Hypothalamus (tissue), 51 donors: ENCODE measurements around the gene GDPD1.
A peak's percentile ranks its signal among the peaks of the same experiment; 100 is the strongest.
"Not testable (repeated sequence)": the region's sequence is repeated elsewhere in the genome, so short reads cannot be mapped to it uniquely, and the experiment has no call there.

Experiments
- DNase-seq, 51 donors: peaks; one replicate each; lab custom pipeline; 2025; lab: John Stamatoyannopoulos, UW

The GDPD1 gene

DNA sequence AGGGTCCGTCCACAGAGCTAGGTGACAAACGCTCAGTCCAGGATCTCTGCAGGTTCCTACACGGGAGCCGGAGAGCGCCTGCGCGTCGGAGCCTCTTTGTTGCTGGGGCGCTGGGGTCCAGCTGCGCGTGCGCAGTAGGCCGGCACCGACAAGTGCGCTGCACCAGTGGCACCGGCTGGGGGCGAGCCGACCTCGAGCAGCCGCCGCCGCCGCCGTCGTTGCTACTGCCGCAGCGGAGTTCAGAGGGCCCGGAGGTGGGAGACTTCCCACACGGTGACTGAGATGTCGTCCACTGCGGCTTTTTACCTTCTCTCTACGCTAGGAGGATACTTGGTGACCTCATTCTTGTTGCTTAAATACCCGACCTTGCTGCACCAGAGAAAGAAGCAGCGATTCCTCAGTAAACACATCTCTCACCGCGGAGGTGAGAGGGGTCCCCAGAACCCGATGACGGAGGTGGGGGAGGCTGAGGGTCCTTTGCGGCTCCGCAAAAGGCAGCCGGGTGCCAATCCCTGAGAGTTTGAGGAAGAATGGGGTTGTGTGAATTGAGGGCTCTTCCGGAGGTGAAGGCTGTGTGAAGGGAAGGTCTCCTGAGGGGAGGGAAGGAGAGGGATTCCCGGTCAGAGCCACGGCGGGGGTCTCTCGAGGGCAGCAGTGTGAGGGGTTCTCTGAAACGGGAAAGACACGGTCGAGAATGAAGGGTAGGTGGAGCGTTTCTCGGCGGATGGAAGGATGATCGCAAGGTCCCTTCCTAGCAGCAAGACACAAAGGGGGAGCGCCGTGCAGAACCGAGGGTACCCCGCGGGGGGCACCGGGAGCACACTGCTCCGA lies at the start of gene GDPD1:
Gene GDPD1 (plus strand): TSS at position 184 of the 831 bp plus-strand sequence. CDS start 99 bp downstream, at position 283.
- DNase-seq: peak; percentile 68 to 98 (median 91)

DNA sequence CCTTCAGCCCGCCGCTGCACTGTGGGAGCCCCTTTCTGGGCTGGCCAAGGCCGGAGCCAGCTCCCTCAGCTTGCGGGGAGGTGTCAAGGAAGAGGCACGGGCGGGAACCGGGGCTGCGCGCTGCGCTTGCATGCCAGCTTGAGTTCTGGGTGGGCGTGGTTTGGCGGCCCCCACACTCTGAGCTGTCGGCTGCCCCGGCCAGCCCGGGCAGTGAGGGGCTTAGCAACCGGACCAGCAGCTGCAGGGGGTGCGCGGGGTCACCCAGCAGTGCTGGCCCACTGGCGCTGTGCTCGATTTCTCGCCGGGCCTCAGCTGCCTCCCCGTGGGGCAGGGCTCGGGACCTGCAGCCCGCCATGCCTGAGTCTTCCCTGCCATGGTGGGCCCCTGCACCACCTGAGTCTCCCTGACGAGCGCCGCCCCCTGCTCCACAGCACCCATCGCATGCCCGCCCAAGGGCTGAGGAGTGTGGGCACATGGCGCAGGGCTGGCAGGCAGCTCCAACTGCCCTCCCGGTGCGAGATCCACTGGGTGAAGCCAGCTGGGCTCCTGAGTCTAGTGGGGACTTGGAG lies 47.8 kb upstream of the GDPD1 start:
- no peak for DNase-seq

DNA sequence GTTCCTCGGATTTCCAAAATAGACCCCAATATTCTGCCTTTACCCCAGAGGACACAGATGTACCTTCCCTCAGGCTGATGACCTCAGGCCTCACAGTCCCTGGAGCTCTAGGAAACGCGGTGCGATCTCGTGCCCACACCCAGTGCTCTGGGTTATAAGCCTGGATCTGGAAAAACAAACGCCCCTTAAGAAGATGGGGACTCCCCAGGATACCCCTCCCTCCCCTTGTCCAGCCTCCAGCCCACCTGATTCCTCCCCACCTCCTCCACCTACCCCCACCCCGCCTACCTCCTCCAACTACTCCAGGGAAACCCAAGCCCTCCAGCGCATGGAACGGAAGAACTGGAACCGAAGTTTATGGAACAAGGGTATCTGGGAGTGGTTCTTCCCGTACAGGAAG lies 45.6 kb upstream of the GDPD1 start:
- DNase-seq: no peak

DNA sequence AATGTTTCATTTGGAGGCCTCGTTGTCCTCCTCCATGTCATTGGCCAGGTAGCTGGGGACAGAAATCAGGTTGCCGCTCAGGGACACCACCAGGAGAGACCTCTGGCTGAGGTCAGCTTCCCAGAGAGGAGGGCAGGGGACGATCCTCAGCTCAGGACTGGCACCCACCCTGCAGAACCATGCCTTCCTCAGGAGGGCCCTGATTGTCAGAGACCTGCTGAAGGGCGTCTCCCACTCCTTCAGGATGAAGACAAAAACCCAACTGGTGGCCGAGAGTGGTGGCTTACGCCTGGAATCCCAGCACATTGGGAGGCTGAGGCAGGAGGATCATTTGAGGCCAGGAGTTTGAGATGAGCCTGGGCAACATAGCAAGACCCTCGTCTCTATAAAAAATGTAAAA lies 45.2 kb upstream of the GDPD1 start:
- no peak for DNase-seq

DNA sequence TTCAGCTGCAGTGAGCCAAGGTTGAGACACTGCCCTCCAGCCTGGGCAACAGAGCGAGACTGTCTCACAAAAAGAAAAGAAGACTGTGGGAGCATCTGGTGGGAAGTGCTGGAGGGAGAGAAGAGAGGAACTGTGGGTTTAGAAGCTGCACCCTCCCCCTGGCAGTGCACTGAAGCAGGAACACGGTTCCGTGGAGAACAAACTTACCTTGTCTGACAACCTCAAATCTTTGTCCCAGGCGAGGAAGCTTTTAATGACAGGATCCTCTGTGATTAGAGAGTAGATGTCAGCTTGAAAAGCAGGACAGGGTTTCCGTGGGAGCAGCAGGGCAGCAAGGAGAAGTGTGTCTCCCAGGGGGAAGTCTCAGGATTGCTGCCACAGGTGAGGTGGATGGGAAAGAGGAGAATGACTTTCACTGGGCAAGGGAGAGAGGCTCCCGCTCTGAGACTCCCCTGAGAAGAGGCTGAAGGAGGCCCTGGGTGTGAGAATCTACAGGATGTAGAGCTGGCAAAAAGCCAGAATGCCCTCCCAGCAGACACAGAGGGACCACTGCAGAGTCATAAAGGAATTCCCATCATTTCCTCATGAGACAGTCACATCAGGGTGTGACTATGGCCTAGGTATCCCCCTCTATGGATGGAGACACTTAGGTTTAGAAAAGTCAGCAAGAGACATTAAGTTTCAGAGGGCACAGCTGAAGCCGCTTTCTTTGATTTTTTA lies 41.9 kb upstream of the GDPD1 start:
- no peak for DNase-seq

DNA sequence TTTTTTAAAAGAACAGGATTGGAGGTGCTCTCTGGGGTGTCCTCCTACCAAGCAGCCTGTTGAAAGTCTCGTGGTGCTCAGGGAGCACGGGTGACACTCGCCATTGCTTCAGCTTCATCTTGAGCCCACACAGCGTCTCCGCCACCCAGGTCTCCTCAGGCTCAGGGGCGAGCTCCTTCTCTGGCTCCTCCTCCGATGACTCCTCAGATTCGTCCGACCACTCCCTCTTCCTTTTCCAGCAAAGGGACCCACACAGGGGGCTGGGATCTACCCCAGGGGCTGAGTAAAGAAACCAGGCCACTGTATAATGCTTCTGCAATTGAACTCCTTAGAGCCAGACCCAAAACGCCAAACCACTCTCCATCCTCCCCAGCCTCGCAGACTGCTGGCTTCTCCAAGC lies 40.7 kb upstream of the GDPD1 start:
- not testable (repeated sequence) for DNase-seq

DNA sequence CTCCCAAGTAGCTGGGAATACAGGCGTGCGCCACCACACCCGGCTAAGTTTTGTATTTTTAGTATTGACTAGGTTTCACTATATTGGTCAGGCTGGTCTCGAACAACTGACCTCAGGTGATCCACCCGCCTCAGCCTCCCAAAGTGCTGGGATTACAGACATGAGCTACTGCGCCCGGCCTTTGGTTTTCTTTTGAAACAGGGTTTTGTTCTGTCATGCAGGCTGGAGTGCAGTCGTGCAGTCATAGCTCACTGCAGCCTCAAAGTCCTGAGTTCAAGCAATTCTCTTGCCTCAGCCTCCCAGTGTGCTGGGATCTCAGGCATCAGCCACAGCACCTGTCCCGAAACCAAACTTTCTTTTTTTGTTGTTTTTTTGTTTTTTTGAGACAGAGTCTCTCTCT lies 39.7 kb upstream of the GDPD1 start:
- no peak for DNase-seq

DNA sequence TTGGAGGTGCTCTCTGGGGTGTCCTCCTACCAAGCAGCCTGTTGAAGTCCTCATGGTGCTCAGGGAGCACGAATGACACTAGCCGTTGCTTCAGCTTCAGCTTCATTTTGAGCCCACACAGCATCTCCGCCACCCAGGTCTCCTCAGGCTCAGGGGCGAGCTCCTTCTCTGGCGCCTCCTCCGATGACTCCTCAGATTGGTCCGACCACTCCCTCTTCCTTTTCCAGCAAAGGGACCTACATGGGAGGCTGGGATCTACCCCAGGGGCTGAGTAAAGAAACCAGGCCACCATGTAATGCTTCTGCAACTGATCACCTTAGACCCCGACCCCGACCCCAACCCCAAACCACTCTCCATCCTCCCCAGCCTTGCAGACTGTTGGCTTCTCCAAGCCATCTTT lies 38.8 kb upstream of the GDPD1 start:
- no peak for DNase-seq

DNA sequence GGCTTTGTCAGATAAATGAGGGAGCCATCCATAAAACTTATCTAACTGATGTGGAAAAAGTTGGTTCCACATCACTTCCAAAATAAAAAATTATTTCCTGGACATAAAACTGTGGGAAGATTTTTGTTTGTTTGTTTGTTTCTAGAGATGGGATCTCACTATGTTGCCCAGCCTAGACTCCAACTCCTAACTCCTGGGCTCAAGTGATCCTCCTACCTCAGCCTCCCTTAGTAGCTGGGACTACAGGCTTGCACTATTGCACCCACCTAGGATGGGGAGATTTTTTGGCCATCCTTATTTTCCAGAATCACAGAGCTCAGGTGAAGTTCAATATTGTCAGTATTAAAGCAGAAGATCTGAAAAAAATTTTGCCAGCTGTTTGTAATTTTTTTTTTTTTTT lies 34.3 kb upstream of the GDPD1 start:
- DNase-seq: no peak

DNA sequence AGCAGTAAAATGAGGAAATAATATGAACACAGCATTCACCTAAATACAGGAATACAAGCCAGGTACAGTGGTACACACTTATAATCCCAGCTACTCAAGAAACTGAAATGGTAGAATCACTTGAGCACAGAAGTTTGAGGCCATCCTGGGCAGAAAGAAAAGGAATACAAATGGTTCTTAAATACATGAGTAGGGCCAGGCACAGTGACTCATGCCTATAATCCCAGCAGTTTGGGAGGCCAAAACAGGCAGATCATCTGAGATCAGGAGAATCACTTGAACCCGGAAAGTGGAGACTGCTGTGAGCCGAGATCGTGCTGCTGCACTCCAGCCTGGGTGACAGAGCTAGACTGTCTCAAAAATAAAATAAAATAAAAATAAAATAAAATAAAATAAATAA lies 33.5 kb upstream of the GDPD1 start:
- DNase-seq: no peak

DNA sequence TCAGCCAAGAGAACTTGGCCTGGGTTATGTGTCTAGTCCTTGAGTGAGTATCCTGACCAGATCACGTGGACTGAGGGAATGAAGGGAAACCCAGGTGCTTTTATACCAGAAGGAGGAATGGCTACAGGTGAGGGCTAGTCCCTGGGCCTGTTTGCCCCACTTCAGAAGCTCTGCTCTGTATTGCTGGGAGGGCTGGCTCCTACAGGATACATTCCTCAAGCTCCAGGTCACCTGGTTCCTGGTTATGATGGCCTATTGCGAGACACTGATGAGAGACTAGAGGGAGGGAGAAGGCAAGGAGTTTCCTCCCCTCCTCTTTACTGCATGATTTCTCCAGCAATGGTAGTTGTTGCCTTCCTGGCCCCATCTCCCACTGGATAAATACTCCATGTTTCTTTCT lies 29.5 kb upstream of the GDPD1 start:
- DNase-seq: no peak

DNA sequence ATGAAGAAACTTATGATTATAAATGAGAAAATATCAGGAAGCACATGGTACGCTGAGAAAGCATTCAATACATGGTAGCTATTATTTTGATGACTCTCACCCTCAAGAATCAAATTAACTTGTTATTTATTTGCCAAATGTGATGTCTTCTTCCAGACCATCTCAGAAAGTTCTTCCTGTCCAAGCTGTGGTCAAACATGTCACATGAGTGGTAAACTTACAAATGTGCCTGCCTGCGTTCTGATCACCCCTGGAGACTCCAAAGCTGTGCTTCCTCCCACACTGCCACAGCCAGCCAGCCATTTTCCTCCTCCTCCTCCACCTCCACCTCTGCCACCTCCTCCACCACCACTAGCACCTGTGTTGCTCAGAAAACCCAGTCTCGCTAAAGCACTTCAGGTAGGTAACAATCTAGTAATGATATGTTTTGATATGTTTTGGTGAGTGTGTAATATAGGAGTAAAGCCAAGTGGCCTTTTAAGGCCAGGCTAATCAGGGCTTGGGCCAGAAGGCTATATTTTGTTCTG lies 26.9 kb upstream of the GDPD1 start:
- no peak for DNase-seq

DNA sequence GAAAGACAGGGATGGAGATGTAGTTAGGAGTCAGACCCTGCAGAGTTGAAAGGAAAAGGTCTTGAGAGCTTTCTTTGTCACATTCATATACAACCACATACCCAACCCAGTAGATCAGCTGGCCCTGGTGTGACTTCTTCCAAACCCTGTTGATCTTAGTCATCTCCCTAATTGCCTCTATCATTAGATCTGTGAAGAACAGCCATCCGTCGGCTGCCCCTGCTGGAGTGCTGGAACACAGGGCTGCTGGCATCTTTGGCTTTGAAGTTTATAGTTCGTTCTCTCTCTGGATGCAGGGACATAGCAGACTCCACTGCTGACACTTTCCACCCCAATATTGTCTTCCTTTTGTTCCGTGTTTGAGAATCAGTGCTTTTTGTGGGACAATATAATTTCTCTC lies 20.9 kb upstream of the GDPD1 start:
- no peak for DNase-seq

DNA sequence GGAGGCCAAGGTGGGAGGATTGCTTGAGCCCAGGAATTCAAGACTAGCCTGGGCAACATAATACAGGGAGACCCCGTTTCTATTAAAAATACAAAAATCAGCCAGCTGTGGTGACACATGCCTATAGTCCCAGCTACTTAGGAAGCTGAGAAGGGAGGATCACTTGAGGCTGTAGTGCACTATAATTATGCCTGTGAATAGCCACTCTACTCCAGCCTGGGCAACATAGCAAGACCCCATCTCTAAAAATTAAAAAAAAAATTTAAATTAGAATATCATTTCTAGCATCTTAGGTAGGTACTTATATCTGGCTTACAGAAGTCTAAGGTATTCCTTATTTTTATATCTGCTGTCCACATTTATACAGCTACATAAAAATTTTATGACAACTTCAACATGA lies 18.0 kb upstream of the GDPD1 start:
- no peak for DNase-seq

DNA sequence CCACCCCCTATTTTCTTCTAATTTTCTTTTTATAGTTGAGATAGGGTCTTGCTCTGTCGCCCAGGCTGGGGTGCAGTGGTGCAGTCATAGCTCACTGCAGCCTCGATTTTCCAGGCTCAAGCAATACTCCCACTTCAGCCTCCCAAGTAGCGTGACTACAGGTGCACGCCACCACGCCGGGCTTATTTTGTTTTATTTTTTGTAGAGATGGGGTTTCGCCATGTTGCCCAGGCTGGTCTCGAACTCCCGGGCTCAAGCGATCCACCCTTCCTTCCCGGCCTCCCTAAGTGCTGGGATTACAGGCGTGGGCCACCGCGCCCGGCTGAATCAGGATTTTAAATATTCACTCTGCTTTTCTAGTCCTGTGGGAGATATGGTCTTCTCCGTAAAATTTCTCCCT lies 941 bp upstream of the GDPD1 start:
- DNase-seq: no peak

DNA sequence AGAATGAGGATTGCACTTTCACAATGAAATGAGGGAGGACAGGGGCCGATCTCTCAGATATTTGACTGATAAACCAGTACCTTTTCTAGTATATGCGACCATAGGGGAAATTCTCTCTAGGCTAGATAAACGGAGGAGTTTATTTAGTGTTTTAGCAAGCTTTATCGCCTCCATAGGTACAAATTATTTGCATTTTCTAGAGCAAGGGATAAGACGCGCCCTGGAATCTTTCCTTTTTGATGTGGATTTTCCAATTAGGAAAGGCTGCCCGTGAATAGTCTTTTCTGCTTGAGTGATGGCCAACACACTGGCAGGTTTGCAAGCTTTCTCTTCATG lies 351 bp upstream of the GDPD1 start:
- DNase-seq: no peak

DNA sequence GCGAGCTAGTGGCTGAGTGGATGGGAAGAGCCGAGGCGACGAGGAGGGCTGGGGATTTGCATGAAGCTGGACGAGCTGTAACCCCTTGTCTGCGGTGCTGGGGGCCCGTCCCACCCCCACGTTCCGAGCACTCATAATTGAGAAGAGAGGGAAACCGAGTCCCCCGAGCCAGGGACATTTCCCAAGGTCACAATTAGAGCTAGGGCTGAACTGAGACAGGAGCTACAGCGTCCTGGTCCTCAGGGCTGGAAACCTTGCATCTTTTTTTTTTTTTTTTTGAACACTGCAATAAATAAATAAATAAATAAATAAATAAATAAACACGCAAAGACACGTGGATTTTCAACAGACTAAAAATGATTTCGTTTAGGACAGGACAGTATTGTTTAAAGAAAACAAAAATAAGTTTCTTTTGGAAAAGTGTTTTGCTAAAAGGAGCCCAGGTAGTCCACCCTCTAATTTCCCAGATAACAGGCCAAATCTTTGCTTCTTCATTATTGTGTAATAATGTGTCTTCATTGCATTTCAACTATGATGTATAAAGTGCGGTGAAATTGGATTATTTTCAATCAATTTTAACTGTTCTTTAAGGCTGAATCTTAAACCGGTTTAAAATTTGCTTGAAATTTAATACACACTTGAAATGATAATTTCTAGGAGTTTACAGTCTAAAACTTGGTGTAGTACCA lies 992 bp downstream of the GDPD1 start:
- DNase-seq: peak in 8 of 51 donors; percentile 5 to 74 (median 42)

DNA sequence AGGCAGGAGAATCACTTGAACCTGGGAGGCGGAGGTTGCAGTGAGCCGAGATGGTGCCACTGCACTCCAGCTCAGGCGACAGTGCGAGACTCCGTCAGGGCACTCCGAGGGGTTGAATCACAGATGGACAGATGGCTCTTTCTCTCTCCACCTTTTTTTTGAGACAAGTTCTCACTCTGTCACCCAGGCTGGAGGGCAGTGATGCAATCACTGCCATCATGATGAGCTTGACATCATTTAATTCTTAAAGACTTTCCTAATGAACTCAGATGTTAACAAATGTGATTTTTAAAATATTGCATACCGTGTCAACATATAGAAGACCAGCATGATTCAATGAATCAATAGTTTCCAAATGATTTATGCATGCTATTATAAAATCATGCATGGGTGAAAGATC lies 3.5 kb downstream of the GDPD1 start:
- DNase-seq: no peak

DNA sequence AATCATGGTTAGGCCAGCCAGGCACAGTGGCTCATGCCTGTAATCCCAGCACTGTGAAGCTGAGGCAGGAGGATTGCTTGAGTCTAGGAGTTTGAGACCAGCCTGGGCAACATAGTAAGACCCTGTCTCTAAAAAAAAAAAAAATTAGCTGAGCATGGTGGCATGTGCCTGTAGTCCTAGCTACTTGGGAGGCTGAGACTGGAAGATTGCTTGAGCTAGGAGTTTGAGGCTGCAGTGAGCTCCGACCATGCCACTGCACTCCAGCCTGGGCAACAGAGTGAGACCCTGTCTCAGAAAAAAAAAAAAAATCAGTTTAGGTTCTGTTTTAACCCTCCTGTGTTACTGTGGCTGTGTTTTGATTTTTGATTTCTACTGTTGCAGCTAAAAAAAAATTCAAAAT lies 8.3 kb downstream of the GDPD1 start:
- DNase-seq: not testable (repeated sequence)

DNA sequence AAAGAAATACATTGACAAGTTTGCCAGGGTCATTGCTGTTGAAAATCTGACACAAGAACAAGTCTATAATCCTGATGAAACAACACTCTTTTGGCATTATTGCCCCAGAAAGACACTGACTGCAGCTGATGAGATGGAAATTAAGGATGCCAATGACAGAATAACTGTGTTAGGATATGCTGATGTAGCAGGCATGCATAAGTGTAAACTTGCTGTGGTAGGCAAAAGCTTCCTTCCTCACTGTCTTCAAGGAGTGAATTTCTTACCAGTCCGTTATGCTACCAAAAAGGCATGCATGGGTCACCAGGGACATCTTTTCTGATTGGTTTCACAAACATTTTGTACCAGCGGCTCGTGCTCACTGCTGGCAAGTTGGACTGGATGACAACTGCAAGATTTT lies 10.5 kb downstream of the GDPD1 start:
- DNase-seq: no peak

DNA sequence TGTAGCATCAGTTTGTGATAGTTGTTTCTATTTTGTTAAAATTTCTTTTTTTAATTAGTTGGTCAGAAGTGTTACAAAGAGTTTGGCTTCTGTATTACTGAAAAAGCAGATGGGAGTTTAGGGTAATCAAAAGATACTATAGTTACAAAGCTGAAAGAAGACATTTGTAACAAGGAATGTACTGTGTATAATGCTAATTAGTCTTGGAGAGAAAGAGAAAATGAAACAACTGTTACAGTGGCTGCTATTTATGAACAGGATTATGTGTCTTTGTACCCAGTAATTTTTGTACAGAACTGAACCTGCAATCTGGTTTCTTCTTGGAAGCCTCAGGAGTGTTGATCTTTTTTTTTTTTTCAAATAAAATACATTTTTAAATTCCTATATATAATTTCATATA lies 14.3 kb downstream of the GDPD1 start:
- DNase-seq: peak in 1 of 51 donors; percentile 11
